Activated T-helper 2 cell treated with anti-CD3 and anti-CD28 coated beads, Interferon-gamma antibody, Interleukin-2, Interleukin-4, amounts not matched to agents 10 μg/mL and 5 μg/mL and 100 μg/mL, durations not matched to agents 14 hours and 24 hours and 36 hours (primary cell): ENCODE results near the gene PLB1. TPM values are rescaled to one million over a fixed set of nuclear protein-coding genes. Genes with fewer than 3 reads are reported as not detected.
A peak's percentile ranks its signal among the peaks of the same experiment; 100 is the strongest.

Experiments used
- DNase-seq: peaks from one replicate; pipeline ENCODE4 v3.0.0; 2021; ENCODE audit warnings: low spot score
- H3K27ac Mint-ChIP-seq: one replicate; pipeline ENCODE4 v1.8.0; 2021; ENCODE audit warnings: mixed read lengths
- H3K27me3 Mint-ChIP-seq: one replicate; pipeline ENCODE4 v1.8.0; 2021; ENCODE audit warnings: low read depth, mixed read lengths
- H3K36me3 Mint-ChIP-seq: one replicate; pipeline ENCODE4 v1.8.0; 2021; ENCODE audit warnings: low read depth, mixed read lengths
- H3K4me1 Mint-ChIP-seq: one replicate; pipeline ENCODE4 v1.8.0; 2021; ENCODE audit warnings: low read depth, mixed read lengths
- H3K4me3 Mint-ChIP-seq: one replicate; pipeline ENCODE4 v1.8.0; 2021; ENCODE audit warnings: low read depth, mild to moderate bottlenecking, moderate library complexity, mixed read lengths
- H3K9me3 Mint-ChIP-seq: one replicate; pipeline ENCODE4 v1.8.0; 2021; ENCODE audit warnings: mixed read lengths
- intact Hi-C: fragments of 100-400 bp; cut with micrococcal nuclease; formaldehyde crosslinking; loops from one replicate; pipeline ENCODE4 v1.15.1; 2023
- total RNA-seq: library from RNA; stranded (reverse); gene quantifications from 2 replicates; pipeline ENCODE4 v1.2.3, GENCODE V29; 2022

PLB1 gene
- total RNA-seq, 1 donor from 2014 or later, result 1.8 TPM

DNA sequence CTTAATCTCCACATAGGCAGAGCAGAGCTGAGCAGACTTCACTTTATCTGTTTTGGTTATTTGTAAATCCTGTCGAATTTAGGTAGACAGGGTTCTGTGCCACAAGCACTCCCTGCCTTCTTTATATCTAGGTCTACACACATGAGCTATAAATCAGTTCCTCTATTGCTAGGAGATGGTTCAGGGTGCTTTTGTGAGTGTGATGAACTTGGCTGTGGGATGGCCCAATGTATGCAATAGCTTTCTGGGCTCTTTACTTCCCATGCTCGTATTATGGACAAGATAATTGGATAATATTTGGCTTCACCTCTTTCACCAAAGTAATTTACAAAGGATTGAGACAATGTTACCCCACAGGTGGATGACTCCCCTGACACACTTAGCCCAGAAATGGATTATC, 72.2 kb downstream of the PLB1 start:
- DNase-seq, result no peak
- Mint-ChIP-seq H3K27ac (no peak overlapping the region), H3K4me1 (peaks cover 19% of the 10 kb centered on the region), H3K36me3 (peaks cover 5% of the 10 kb centered on the region), H3K4me3 (peak overlapping the region; percentile 87), H3K27me3 (peaks cover 1% of the 10 kb centered on the region), H3K9me3 (peaks cover 5% of the 10 kb centered on the region)
- intact Hi-C loops, result no loop called here

DNA sequence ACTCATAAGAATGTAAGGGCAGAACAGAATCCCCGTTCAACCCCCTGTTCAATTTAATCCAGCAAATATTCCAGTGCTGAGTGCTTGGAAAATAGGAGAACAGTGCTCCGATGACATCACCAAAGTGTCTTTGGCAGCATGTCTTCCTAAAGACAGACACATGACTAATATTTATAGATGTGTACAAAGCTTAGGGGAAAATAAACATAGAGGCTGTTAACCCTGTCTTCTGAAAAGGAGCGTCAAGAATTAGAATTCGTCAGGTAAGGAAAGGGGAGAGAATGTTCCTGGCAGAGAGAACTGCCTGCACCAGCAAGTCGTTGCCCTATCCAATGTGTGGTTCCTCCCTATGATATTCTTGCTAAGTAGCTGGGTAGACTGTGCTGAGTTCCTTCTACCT, 72.7 kb downstream of the PLB1 start:
- Mint-ChIP-seq H3K9me3 (peaks cover 5% of the 10 kb centered on the region), H3K27ac (no peak overlapping the region), H3K4me1 (peaks cover 19% of the 10 kb centered on the region), H3K4me3 (no peak overlapping the region), H3K36me3 (peaks cover 5% of the 10 kb centered on the region), H3K27me3 (peaks cover 1% of the 10 kb centered on the region)
- DNase-seq, result no peak
- intact Hi-C loops, result no loop called here

DNA sequence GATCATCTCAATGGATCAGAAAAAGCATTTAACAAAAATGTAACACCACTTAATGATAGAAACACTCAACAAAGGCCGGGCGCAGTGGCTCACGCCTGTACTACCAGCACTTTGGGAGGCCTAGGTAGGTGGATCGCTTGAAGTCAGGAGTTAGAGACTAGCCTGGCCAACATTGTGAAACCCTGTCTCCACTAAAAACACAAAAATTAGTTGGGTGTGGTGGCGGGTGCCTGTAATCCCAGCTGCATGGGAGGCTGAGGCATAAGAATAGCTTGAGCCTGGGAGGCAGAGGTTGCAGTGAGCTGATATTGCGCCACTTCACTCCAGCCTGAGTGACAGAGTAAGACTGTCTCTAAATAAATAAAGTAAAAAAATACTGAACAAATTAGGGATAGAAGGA, 74.6 kb downstream of the PLB1 start:
- DNase-seq, result no peak
- Mint-ChIP-seq H3K36me3 (peaks cover 5% of the 10 kb centered on the region), H3K9me3 (peaks cover 5% of the 10 kb centered on the region), H3K27ac (no peak overlapping the region), H3K4me1 (peaks cover 19% of the 10 kb centered on the region), H3K27me3 (peaks cover 1% of the 10 kb centered on the region), H3K4me3 (no peak overlapping the region)
- intact Hi-C loops, result no loop called here

DNA sequence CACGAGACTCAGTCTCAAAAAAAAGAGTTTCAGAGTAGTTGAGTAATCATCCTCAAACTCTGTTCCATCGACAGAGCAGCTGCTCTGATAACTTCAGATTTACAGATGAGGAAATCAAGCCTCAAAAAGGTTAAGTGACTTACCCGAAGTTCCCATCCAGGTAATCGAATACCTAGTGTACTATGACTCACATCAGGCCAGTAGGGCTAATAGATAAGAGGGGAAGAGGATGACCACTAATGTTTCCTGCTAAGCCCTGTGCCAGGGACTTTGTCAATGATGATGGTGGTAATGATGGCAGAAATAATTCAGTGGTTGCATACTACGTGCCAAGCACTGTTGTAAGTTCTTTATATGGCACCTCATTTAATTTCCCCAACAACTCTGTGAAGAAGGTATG, 80.9 kb downstream of the PLB1 start:
- H3K4me3 Mint-ChIP-seq, result no peak overlapping the region
- no peaks in the 10 kb centered on the region for H3K36me3 Mint-ChIP-seq
- H3K27ac Mint-ChIP-seq, result no peak overlapping the region
- DNase-seq, result no peak
- H3K9me3 Mint-ChIP-seq, result no peaks in the 10 kb centered on the region
- peaks cover 5% of the 10 kb centered on the region for H3K4me1 Mint-ChIP-seq
- no peaks in the 10 kb centered on the region for H3K27me3 Mint-ChIP-seq
- intact Hi-C loops, result no loop called here

DNA sequence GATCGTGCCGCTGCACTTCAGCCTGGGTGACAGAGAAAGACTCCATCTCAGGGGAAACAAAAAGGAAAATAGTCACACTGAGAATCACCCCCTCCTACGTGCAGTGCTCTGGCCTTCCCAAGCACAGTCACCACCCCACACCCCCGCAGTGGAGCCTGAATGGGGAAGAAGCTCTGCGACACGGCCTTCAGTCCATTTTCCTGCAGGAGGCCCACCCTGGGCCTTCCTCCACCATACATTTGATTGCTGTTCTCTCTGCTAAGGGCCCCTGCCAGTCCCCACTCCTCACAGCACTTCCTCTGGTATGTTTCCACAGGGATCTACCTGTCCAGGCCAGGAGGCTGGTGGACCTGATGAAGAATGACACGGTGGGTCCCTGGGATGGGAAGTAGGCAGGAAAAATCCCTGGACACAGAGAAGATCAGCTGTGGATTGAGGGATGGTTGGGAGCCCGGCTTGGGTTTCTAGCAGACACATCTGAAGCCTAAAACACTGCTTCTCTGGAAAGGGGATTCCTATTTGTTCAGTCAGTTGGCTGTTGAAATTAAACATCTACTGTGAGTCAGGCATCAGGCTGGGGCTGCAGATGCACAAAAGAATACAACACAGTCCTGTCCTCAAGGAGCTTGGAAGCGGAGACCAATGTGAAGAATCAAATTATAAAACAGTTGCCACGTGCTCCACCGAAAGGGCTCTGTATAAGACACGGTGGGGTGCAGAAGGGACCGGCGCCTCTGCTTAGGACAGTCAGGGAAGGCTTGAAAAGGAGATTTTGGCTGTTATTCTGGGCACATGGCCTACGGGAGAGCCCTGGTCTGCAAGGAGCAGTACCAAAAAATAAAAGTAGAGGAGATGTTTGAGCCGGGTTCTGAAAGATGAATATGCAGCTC, 82.2 kb downstream of the PLB1 start:
- Mint-ChIP-seq H3K36me3 (no peaks in the 10 kb centered on the region), H3K27ac (no peak overlapping the region), H3K9me3 (no peaks in the 10 kb centered on the region), H3K4me3 (no peak overlapping the region), H3K4me1 (peaks cover 7% of the 10 kb centered on the region), H3K27me3 (no peaks in the 10 kb centered on the region)
- intact Hi-C loops, result no loop called here
- no peak for DNase-seq

DNA sequence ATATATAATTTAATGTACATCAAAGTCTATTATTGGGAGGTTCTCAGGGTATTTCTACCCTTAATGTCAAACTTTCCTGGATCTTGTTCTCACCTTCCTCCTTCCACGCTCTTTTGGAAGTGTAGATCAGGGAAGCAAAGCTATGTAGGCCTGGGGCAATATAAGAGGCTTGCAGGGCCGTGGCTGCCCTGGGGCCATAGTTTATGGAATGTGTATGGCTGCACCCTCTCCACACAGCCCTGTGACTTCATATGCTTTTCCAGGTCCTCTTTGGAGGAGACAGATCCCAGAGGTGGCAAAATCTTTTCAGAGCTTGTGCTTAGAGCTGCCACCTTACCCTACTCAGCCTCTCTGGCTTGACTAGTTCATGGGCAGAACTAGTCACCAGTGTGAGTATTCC, 82.9 kb downstream of the PLB1 start:
- intact Hi-C loops, result no loop called here
- H3K9me3 Mint-ChIP-seq, result no peaks in the 10 kb centered on the region
- H3K4me1 Mint-ChIP-seq, result peaks cover 9% of the 10 kb centered on the region
- H3K4me3 Mint-ChIP-seq, result no peak overlapping the region
- no peak overlapping the region for H3K27ac Mint-ChIP-seq
- no peaks in the 10 kb centered on the region for H3K27me3 Mint-ChIP-seq
- no peak for DNase-seq
- no peaks in the 10 kb centered on the region for H3K36me3 Mint-ChIP-seq

DNA sequence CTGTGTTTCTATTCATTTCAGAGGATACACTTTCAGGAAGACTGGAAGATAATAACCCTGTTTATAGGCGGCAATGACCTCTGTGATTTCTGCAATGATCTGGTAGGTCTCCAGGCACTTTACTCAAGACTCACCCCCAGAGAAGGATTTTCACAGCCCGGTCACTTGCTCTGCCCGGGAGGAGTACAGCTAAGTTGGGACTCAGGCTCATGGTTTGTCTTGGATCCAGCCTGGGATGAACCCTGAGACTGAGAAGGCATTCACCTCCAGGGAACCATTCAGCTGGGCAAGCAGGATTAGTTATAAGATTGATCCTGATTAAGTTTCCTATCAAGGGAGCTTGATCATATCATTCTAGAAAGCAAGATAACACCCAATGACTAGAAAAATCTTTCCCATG, 83.7 kb downstream of the PLB1 start:
- no peak overlapping the region for H3K4me3 Mint-ChIP-seq
- no peaks in the 10 kb centered on the region for H3K27me3 Mint-ChIP-seq
- no peak overlapping the region for H3K27ac Mint-ChIP-seq
- no peaks in the 10 kb centered on the region for H3K36me3 Mint-ChIP-seq
- H3K9me3 Mint-ChIP-seq, result no peaks in the 10 kb centered on the region
- H3K4me1 Mint-ChIP-seq, result peaks cover 17% of the 10 kb centered on the region
- DNase-seq, result no peak
- intact Hi-C loops, result loop anchor here (5.0 kb wide), 1 partner anchor 43 kb away; no protein-coding TSS in a partner anchor

DNA sequence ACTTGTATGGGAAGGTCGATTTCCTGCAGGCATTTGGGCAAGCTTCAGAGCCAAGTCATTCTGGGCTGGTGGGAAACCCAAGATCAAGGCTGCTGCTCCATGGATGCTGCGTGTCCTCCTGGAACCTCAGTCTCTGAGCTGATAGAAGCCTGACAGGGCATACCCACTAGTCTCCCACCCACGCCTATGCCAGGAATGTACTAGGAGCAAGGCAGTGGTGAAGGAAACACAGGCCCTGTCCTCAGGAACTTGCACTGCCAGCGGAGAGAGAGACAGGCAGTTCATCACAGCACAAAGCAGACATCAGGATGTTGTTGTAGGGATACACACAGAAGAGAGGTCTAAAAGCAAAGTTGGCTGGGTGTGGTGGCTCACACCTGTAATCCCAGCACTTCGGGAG, 84.2 kb downstream of the PLB1 start:
- no peak for DNase-seq
- Mint-ChIP-seq H3K27ac (no peak overlapping the region), H3K27me3 (no peaks in the 10 kb centered on the region), H3K4me1 (peaks cover 19% of the 10 kb centered on the region), H3K9me3 (no peaks in the 10 kb centered on the region), H3K36me3 (no peaks in the 10 kb centered on the region), H3K4me3 (no peak overlapping the region)
- intact Hi-C loops, result loop anchor here (5.0 kb wide), 1 partner anchor 42 kb away; no protein-coding TSS in a partner anchor

DNA sequence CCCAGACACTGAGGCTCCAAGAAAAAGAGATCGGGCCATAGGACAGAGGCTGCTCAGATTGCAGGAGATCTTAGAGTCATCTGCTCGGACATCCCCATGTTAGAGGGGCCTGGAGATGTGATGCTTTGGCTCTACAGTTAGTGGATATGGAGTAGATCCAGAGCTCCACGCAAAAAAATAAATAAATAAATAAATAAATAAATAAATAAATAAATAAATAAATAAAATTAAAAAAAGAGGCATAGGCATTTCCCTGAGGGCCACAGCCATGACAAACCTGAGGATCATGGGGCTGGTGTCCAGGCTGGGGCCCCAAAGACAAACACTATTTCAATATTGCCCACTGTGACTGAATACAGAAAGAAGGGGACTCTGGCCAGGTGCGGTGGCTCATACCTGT, 85.5 kb downstream of the PLB1 start:
- Mint-ChIP-seq H3K4me3 (no peak overlapping the region), H3K9me3 (no peaks in the 10 kb centered on the region), H3K27ac (no peak overlapping the region), H3K4me1 (peaks cover 25% of the 10 kb centered on the region), H3K27me3 (no peaks in the 10 kb centered on the region), H3K36me3 (no peaks in the 10 kb centered on the region)
- intact Hi-C loops, result loop anchor here (5.0 kb wide), 1 partner anchor 41 kb away; no protein-coding TSS in a partner anchor
- no peak for DNase-seq

DNA sequence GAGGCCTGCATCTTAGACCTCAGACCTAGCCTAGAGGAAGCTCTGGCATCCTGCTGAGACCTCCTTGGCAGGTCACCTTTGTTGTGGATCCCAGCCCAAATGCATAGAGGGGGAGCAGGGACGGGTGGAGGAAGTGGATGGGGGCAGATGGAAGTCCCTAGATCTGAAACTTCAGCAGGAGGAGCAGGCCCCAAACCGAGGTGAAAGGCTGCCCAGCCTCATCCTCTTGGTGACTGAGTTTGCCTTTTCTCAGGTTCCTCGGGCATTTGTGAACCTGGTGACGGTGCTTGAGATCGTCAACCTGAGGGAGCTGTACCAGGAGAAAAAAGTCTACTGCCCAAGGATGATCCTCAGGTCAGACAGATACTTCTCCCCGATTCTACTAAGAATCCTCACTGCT, 86.3 kb downstream of the PLB1 start:
- H3K9me3 Mint-ChIP-seq, result no peaks in the 10 kb centered on the region
- intact Hi-C loops, result loop anchor here (5.0 kb wide), 1 partner anchor 40 kb away; no protein-coding TSS in a partner anchor
- H3K27ac Mint-ChIP-seq, result no peak overlapping the region
- H3K36me3 Mint-ChIP-seq, result no peaks in the 10 kb centered on the region
- H3K4me1 Mint-ChIP-seq, result peaks cover 30% of the 10 kb centered on the region
- H3K27me3 Mint-ChIP-seq, result no peaks in the 10 kb centered on the region
- DNase-seq, result no peak
- no peak overlapping the region for H3K4me3 Mint-ChIP-seq

DNA sequence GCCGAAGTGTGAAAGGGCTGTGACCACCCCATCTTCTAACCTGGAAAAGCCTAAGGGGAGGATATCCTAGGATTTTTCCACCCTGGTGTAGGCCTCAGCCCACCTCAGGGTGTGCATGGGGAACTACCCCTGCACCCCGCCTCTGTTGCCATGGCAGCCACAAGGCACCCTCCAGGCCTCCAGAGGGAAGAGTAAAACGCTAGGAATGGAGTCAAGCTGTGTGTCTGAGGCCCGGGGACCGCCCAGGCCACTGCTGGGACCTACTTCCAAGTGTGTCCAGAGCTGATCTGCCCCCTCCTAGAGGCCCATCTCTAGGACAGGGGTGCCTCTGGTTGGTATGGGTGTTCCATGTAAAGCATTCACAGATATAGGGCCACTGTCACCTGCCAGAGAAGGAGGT, 86.7 kb downstream of the PLB1 start:
- DNase-seq, result no peak
- H3K27ac Mint-ChIP-seq, result no peak overlapping the region
- H3K4me3 Mint-ChIP-seq, result no peak overlapping the region
- H3K9me3 Mint-ChIP-seq, result no peaks in the 10 kb centered on the region
- H3K27me3 Mint-ChIP-seq, result no peaks in the 10 kb centered on the region
- peaks cover 34% of the 10 kb centered on the region for H3K4me1 Mint-ChIP-seq
- H3K36me3 Mint-ChIP-seq, result peaks cover under 1% of the 10 kb centered on the region
- intact Hi-C loops, result loop anchor here (5.0 kb wide), 1 partner anchor 40 kb away; no protein-coding TSS in a partner anchor

DNA sequence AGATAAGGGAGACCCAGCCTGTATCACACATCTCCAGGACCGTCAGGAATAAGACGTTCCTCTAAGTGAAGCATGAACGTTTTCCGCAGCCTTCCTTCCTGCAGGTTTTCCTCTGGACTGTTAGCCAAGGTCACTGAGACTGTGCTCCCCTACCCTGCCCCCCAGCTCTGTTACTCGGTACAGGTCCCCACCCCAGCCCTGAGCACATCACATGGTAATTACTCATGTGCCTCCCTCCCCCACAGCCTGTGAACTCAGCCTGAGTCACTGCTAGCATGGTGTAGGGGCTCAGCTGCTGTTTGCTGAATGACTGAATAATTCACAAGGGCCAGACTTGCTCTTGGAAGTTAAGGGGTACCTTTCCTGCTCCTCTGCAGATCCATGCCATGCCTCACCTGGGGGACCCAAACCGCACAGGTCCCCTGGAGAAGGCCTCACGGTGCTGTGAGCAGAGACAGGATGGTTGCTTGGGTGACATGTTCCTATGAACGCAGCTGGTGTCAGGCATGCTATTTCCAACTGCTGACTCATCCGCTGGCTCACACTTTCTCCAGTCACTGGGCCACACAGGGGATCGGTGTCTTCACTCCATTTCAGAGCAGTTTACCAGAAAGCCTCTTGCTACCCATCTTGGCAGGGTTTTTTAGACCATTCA, 88.2 kb downstream of the PLB1 start:
- peak overlapping the region; percentile 72 for H3K27ac Mint-ChIP-seq
- no peaks in the 10 kb centered on the region for H3K27me3 Mint-ChIP-seq
- intact Hi-C loops, result loop anchor here (2.0 to 5.0 kb wide), 3 partner anchors 17 to 38 kb away; no protein-coding TSS in a partner anchor
- no peaks in the 10 kb centered on the region for H3K9me3 Mint-ChIP-seq
- H3K4me1 Mint-ChIP-seq, result peaks cover 43% of the 10 kb centered on the region
- peak; percentile 36 for DNase-seq
- peaks cover 6% of the 10 kb centered on the region for H3K36me3 Mint-ChIP-seq
- H3K4me3 Mint-ChIP-seq, result no peak overlapping the region

DNA sequence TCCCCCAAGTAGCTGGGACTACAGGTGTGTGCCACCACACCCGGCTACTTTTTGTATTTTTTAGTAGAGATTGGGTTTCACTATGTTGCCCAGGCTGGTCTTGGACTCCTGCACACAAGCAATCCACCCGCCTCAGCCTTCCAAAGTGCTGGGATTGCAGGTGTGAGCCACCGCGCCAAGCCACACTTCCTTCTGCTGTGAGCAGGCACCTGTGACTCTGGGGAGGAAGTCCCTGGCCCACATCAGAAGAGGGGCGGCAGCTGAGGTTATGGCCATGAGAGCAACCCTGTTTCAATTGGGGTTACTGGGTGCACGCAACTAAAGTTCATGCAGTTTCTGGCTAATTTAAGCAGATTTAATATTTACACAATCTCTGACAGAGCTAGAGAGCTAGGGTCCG, 91.0 kb downstream of the PLB1 start:
- H3K27me3 Mint-ChIP-seq, result no peaks in the 10 kb centered on the region
- H3K27ac Mint-ChIP-seq, result no peak overlapping the region
- intact Hi-C loops, result no loop called here
- peak; percentile 55 for DNase-seq
- H3K4me1 Mint-ChIP-seq, result peaks cover 45% of the 10 kb centered on the region
- H3K36me3 Mint-ChIP-seq, result peaks cover 6% of the 10 kb centered on the region
- H3K4me3 Mint-ChIP-seq, result no peak overlapping the region
- H3K9me3 Mint-ChIP-seq, result no peaks in the 10 kb centered on the region
